ENCODE measurements around the gene TMEM247. TPM values are rescaled to one million over a fixed set of nuclear protein-coding genes. Genes with fewer than 3 reads are reported as not detected.
"Not testable (repeated sequence)": the region's sequence is repeated elsewhere in the genome, so short reads cannot be mapped to it uniquely, and the experiment has no call there.

The TMEM247 gene
- total and polyA plus RNA-seq, 10 of the 15 experiments (the other 5 are each of a cell fraction or from before 2014, with no cell fraction given), result not detected

DNA sequence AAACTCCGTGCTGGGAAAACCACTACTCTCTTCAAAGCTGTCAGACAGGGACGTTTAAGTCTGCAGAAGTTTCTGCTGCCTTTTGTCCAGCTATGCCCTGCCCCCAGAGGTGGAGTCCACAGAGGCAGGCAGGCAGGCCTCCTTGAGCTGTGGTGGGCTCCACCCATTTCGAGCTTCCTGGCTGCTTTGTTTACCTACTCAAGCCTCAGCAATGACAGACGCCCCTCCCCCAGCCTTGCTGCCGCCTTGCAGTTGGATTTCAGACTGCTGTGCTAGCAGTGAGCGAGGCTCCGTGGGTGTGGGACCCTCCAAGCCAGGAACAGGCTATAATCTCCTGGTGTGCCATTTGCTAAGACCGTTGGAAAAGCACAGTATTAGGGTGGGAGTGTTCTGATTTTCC is 1.9 kb upstream of the TMEM247 start:
- CTCF ChIA-PET, result interaction anchor here (3.2 kb wide), 1 partner anchor 13 kb away, joined by 9 read pairs; no protein-coding TSS in a partner anchor
- peaks cover 11% of the 10 kb centered on the region for H3K4me1 ChIP-seq (ENCODE audit: control insufficient read depth, insufficient read depth, low read length)
- FAIRE-seq; intact Hi-C loops (cut with micrococcal nuclease; ENCODE audit: unreplicated experiment); H3K36me3 ChIP-seq (ENCODE audit: control insufficient read depth in 2 of 2, insufficient read depth in 2 of 2, low read length in 1 of 2); POLR2A ChIA-PET; H3K79me2 ChIP-seq (ENCODE audit: control insufficient read depth, insufficient read depth, low read length); H2AFZ ChIP-seq (ENCODE audit: control insufficient read depth, low read depth, low read length); in situ Hi-C loops (cut with MboI); H3K27me3 ChIP-seq (replicated peaks in 1 of 2; ENCODE audit: control insufficient read depth in 2 of 2, insufficient read depth in 2 of 2, low read length in 1 of 2); H4K20me1 ChIP-seq (ENCODE audit: control insufficient read depth, insufficient read depth); H3K4me3 ChIP-seq; H3K9ac ChIP-seq (ENCODE audit: control insufficient read depth, insufficient read depth, low read length); ATAC-seq; DNase-seq (ENCODE audit: low read depth, low spot score); H3K9me3 ChIP-seq (replicated peaks; ENCODE audit: control insufficient read depth, insufficient read depth, low read length); H3K4me2 ChIP-seq (ENCODE audit: control insufficient read depth, insufficient read depth); BruUV-seq (replicated peaks); H3K27ac ChIP-seq (ENCODE audit: control insufficient read depth, insufficient read depth); RAD21 ChIA-PET (ENCODE audit: unreplicated experiment): not testable (repeated sequence)
- WGBS (ENCODE audit: insufficient coverage, insufficient replicate concordance, low lambda C conversion rate, missing lambda C conversion rate), result 0% methylated on average over 8 of the region's 8 CpGs
- SMC1A ChIA-PET (ENCODE audit: uncharacterized antibody, unreplicated experiment), result interaction anchor here (1.0 to 1.1 kb wide), 2 partner anchors 9 to 62 kb away, joined by 3 to 4 read pairs; no protein-coding TSS in a partner anchor

- SMC1A ChIA-PET (ENCODE audit: uncharacterized antibody, unreplicated experiment), result interaction anchor here (1.0 kb wide), 1 partner anchor 61 kb away, joined by 3 read pairs; no protein-coding TSS in a partner anchor
- Histone ChIP-seq H2AFZ (ENCODE audit: control insufficient read depth, low read depth, low read length) (no peak overlapping the region), H3K36me3 (ENCODE audit: control insufficient read depth in 2 of 2, insufficient read depth in 2 of 2, low read length in 1 of 2) (no peaks in the 10 kb centered on the region), H3K4me1 (ENCODE audit: control insufficient read depth, insufficient read depth, low read length) (peaks cover 15% of the 10 kb centered on the region), H3K79me2 (ENCODE audit: control insufficient read depth, insufficient read depth, low read length) (no peaks in the 10 kb centered on the region), H3K9me3 (replicated peaks; ENCODE audit: control insufficient read depth, insufficient read depth, low read length) (no peaks in the 10 kb centered on the region; the same call in 2 of the 3 replicates), H3K4me2 (ENCODE audit: control insufficient read depth, insufficient read depth) (no peak overlapping the region), H3K27ac (ENCODE audit: control insufficient read depth, insufficient read depth) (no peak overlapping the region), H3K4me3 (no peak overlapping the region), H4K20me1 (ENCODE audit: control insufficient read depth, insufficient read depth) (no peaks in the 10 kb centered on the region), H3K27me3 (replicated peaks in 1 of 2; ENCODE audit: control insufficient read depth in 2 of 2, insufficient read depth in 2 of 2, low read length in 1 of 2) (no peaks in the 10 kb centered on the region), H3K9ac (ENCODE audit: control insufficient read depth, insufficient read depth, low read length) (no peak overlapping the region)
- in situ Hi-C loops (cut with MboI) (no loop called here), intact Hi-C loops (cut with micrococcal nuclease; ENCODE audit: unreplicated experiment) (no loop called here)
- RAD21 ChIA-PET (ENCODE audit: unreplicated experiment), result no interaction called here
- POLR2A ChIA-PET, result no interaction called here
- no TSS peak for BruUV-seq (replicated peaks)
- no peak for ATAC-seq
- DNase-seq (ENCODE audit: low read depth, low spot score), result no peak
- CTCF ChIA-PET, result interaction anchor here (3.2 kb wide), 1 partner anchor 12 kb away, joined by 9 read pairs; no protein-coding TSS in a partner anchor
- no peak for FAIRE-seq
- WGBS (ENCODE audit: insufficient coverage, insufficient replicate concordance, low lambda C conversion rate, missing lambda C conversion rate), result 37% methylated on average over 10 of the region's 10 CpGs
- no peak for TF ChIP-seq DPF2 (IDR thresholded peaks at IDR 0.05)
- TF ChIP-seq, protein P1, sequence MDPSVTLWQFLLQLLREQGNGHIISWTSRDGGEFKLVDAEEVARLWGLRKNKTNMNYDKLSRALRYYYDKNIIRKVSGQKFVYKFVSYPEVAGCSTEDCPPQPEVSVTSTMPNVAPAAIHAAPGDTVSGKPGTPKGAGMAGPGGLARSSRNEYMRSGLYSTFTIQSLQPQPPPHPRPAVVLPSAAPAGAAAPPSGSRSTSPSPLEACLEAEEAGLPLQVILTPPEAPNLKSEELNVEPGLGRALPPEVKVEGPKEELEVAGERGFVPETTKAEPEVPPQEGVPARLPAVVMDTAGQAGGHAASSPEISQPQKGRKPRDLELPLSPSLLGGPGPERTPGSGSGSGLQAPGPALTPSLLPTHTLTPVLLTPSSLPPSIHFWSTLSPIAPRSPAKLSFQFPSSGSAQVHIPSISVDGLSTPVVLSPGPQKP (IDR thresholded peaks at IDR 0.05; ENCODE audit: low read depth, low read length), result no peak
- no peak for TF ChIP-seq RUNX3 (IDR thresholded peaks at IDR 0.05; ENCODE audit: low read length)
- no peak for TF ChIP-seq RAD21 (IDR thresholded peaks at IDR 0.05; ENCODE audit: insufficient read depth, low read depth, low read length)
- TF ChIP-seq CHD4 (IDR thresholded peaks at IDR 0.05), result no peak
- TF ChIP-seq CEBPB (IDR thresholded peaks at IDR 0.05; ENCODE audit: borderline replicate concordance in 1 of 2, low read depth in 2 of 2, low read length in 2 of 2), result no peak
- TF ChIP-seq, protein P2, sequence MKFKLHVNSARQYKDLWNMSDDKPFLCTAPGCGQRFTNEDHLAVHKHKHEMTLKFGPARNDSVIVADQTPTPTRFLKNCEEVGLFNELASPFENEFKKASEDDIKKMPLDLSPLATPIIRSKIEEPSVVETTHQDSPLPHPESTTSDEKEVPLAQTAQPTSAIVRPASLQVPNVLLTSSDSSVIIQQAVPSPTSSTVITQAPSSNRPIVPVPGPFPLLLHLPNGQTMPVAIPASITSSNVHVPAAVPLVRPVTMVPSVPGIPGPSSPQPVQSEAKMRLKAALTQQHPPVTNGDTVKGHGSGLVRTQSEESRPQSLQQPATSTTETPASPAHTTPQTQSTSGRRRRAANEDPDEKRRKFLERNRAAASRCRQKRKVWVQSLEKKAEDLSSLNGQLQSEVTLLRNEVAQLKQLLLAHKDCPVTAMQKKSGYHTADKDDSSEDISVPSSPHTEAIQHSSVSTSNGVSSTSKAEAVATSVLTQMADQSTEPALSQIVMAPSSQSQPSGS (IDR thresholded peaks at IDR 0.05; ENCODE audit: low read length), result no peak
- no peak for TF ChIP-seq SREBF2 (IDR thresholded peaks at IDR 0.05; ENCODE audit: low read length)
- TF ChIP-seq CHD1 (IDR thresholded peaks at IDR 0.05; ENCODE audit: low read depth, low read length), result no peak
- TF ChIP-seq CUX1 (IDR thresholded peaks at IDR 0.05; ENCODE audit: insufficient replicate concordance, low read depth, low read length), result no peak
Measured at GRCh38 chr2:46477925-46478324, 1.4 kb upstream of the TMEM247 start.

Measured in GM12878 (cell line).